Retina (tissue), 1 donor: ENCODE data around the gene OTX2.

ENCODE experiments used
- DNase-seq: peaks from one replicate; pipeline ENCODE4 v3.0.0-alpha.2; 2016

The OTX2 gene

DNA sequence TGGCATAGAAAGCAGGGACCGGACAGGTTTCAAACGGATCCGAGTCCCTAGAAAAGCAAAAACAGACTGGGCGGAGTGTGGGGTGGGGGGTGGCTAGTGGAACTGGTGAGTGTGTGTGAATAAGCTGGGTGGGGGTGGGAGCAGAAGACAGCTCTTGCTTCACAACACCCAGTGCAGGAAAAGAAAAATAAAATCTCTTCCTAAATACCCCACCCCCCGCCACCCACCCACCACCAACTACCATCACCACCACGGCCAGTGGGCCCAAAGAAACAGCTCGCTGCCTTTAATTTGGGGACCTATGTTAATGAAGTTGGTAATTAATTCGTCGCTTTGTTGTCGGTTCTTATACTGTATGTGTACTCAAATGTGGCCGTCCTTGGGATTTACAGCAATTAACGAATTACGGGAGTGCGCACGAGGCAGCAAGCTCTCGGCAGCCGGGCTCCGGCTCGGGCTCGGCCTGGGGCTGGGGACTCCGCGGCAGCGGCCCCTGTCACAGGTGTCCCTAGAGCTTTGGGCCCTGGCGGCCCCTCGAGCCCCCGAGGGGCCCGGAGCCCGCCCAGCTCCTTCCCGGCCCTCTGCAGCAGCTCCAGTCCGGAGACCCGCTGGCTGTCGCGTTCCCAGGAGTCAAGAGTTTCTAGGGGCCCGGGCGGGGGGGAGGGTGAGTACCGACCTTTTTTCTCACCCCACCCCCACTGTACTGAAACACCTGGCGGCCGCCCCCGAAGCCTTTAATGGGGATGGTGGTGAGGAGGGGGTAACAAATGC is 1.5 kb upstream of the OTX2 start:
- DNase-seq: peak; percentile 67

DNA sequence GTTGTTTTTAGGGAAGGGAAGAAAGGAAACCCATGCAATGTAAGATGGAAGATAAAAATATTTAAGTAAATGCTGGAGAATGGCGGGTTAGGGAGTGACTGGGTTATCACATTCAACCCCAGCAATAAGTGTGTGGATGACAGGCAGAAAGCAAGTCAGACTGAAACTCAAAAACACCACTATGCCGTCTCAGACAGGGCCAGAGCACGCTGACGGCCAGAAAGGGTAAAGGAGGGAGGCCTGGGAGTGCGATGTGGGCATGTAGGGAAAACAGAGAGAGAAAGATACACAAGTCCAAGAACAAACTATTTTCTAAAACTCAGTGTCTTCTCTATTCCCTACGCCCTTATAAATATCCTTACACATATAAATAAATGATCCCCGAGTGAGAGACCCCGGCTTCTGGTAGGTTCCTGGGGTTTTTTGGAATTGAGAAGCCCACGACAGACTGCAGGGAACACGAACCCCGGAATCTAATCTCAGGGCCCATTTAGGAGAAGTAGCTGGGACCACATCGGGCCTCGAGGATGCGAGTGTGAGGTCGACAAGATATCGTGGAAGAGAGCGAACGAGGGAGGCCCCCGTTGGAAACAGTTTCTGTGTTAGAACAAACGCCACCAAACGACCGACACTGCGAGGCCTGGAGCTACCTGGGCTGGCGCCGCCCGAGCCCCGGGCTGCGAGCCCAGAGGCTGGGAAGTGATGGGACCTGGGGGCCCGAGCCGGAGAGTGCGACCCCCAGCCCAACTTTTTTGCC is 735 bp upstream of the OTX2 start:
- DNase-seq: peak; percentile 64

DNA sequence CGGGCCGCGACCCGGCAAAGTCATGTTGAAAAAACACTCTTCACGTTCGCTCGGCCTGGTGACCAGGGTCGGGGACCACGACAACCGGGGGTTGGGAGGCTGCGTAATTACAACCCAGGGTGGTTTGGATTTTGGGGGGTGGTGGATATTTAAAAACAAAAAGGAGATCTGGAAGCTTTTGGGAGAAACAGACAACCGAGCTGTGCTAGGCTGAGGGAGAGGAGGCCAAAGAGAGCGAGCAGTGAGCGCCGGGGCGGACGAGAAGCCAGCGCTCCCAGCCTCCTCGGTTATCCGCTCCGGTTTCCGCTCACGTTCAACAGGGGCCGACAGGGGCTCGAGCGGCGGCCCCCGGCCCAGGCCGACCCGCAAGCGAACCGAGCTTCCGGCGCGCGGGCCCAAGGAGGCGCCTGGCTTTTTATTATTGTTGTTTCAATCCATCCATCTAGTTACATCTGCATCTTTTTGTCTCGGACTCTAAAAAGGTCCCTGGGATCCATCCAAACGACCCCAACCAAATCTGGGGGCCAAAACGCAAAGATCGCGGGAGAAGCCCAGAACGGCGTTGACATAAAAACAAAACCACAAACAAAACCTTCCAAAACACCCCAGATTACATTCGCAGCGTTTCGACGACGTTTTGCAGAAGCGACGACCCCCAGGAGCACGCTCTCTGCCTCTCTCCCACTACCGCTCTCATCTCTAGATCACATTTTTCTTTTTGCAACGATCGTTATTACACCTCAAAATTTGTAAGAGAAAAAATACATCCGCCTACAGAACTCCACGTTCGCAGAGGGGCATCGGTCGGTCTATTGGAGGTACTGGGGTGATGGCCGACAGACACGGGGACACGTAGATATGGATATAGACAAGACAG is 771 bp downstream of the OTX2 start:
- peak; percentile 82 for DNase-seq

DNA sequence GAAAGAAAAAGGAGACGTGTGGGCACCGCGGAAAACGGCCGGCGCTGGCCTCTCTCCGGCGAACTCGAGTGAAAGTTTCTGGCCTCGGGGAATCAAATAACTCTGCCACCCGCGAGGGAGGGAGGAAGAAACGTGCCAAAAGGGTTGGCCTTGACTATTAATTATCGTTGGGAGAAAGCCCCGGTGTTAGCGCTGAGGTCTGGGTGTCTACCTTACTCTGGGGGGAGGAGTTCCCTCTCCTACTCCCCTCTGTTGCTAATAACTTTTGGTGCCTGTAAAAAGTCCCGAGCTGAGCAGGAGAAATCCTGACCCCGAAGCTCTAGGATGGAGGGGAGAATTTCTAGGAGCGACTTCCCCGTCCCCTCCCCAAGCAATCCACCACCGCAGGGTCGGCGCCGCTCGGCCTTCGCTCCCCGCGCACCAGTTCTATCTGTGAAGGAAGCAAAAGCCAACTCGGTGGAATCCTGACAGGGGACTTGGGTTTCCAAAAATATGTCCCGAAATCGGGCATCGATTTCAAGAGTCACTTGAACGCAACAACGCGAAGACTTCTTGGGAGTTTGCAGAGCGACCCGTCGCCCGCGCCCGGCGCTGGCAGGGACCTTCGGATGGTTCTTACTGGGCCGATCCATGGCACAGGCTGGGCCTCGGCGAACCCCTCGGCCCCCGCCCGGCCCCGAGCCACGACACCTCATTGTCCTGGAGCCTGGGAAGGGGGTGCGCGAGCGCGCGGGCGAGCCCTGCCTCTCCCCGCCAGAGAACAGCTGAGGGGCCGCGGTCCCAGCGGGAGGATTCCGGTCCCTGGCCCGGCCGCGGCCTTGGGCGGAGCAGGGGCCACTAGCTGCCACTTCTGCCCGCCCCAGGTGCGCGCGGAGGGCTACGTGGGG is 1.7 kb downstream of the OTX2 start:
- DNase-seq: peak; percentile 86

GRCh38 chr14:56808110-56808382 is 2.2 kb downstream of the OTX2 start:
- DNase-seq: no peak

DNA sequence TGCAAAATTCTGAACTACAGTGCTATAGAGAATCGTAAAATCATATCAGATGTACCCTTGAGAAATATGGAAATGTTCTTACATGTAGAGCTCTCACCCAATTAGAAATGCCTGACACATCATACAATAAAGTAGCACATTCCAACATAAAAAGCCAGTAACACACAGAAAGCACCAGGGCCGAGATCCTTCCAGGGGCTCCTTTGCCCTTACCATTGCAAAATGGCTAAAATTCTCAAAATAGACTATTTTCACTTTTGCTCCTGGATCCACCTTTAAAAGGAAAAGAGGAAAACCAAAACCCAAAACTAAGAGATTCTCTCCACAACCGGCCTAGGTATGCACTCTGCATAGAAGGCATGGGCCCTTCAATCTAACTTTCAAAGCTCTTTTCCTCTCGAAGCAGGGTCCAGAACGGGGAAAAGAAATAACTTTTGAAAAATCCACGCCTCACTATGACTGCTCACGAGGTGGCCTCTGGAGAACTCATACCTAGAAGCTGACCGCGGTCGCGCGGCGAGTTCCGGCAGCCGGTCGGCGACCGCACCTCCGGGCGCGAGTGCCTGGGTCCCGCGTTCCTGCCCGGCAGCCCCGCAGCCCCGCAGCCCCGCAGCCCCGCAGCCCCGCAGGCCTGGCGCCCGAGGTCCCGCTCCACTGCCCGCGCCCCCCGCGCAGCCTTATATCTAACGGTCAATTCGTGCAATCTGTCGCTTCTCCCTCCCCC is 2.7 kb downstream of the OTX2 start:
- DNase-seq: peak; percentile 64

DNA sequence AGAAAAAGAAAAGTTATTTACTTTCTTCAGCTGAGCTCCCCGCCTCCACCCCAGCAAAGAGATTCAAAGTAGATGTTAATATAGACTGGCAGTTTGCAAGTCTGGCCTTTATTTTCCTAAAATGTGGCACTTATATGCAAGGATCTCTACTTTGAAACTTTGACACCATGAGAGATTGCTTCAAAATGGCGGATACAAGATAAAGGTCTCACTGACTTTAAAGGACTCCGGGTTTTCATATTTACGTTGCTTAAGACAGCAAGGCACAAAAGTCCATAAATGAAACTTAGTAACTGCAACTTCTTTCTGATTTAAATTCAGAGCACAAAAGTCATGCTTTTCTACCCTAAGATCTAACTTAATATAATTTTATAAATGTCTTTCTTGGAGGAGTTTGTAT is 3.5 kb downstream of the OTX2 start:
- DNase-seq: no peak

DNA sequence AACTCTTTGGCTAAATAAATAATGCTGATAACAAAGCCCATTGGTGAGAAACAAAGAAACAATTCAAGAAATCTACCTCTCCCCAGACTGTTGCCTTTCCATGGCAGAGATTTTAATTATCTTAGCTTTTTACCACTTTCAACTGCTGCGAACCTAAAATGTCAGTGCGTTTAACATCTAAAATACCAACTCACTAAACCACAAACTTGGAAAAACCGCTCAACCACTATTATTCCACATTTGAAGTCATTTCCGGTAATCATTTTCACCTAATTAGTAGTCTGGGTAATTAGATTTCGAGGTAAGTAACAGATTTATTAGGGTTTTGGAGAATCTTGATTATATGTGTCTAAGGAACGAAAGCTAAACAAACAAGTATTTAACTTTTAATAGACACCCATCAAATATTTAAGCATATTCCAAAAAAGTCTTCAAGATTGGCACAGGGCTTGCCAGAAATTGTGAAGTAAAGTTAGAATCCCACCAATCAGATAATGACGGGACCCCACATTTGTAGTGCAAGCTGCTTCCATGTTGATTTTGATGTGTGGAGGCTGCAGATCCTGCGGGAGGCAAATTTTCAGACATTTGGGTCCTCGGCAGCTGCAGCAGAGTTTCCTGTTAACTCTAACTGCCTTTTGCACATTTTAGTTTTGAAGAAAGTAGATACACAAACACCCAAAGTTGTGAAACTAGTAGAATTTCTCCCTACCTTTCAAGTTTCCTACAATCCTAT is 4.1 kb downstream of the OTX2 start:
- peak; percentile 38 for DNase-seq

GRCh38 chr14:56805201-56805991 is 4.9 kb downstream of the OTX2 start:
- DNase-seq: peak; percentile 33

DNA sequence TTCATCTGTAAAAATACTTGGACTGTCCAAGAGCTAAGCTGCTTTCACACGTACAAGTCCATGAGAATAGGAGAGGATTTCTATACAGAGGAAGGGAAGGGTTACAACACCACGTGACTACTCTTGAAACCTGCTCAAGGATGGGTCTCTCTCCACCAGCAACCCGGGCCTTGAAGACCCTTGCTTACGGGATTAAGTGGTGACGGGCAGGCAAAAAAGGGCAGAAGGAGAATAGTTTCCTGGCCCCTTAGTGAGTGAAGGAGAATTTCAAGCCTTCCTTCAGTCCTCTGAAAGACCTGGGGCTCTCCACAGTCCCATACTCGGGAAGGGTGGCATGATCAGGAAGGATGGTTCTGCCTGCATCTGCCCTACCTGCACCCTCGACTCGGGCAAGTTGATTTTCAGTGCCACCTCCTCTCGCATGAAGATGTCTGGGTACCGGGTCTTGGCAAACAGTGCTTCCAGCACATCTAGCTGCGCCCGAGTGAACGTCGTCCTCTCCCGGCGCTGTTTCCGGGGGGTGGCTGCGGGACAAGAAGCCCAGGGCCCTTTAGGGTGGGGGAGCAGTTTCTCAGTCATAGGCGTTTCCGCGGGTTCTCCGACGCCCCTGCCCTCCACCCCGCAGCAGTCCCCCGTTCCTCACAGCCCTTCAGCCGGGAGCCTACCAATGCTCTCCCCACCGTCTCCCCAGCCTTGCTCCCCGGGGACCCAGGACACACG is 6.3 kb downstream of the OTX2 start:
- DNase-seq: peak; percentile 10

DNA sequence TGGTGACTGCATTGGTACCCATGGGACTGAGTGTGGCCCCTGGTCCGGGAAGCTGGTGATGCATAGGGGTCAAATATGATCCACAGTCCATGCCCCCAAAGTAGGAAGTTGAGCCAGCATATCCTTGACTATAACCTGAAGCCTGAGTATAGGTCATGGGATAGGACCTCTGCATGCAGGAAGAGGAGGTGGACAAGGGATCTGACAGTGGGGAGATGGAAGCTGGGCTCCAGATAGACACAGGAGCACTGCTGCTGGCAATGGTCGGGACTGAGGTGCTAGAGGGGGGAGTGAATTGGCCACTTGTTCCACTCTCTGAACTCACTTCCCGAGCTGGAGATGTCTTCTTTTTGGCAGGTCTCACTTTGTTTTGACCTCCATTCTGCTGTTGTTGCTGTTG is 8.4 kb downstream of the OTX2 start:
- DNase-seq: no peak

DNA sequence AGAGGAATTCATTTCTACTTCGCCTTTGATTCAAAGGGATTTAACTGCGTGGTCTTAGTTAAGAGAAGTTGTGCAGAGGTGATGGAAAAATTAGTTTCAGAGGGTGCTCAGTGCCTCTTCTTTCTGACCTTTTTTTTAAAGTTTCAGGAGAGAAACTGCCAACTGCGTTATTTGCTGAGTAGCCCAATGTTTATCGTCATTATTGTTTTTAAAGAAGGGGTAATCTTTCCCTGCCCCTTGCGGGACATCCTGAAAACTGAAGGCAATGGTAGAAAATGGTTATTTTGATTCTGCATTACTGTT is 11.0 kb downstream of the OTX2 start:
- DNase-seq: no peak

GRCh38 chr14:56798447-56799342 is 11.6 kb downstream of the OTX2 start:
- peak; percentile 66 for DNase-seq

- DNase-seq: peak; percentile 68
Measured at GRCh38 chr14:56797569-56798446, 12.5 kb downstream of the OTX2 start.

DNA sequence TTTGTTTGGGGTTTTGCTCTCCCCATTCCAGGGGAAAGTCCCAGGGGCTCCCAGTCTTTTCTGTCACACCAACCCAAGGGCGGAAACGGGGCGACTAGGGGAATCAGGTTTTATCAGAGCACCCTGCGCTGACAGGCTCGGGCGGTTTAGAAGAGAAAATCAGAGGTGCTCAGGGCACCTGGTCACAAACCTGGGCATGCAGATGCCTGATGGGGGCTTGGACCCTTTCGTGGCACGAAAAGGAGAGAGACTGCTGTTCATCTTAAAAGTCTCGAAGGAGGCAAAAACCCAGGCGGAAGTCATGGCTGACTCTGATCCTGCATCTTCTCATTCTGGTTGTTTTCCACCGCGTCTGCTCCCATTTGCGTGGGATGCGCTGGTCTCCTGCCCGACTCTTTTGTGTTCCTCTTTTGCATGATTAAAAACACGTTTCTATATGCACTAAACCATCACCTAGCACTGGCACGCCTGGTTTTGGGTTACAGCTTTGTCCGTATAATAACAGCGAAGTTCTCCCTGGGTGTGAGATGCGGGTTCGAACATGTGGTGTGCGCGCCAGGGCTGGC is 13.2 kb downstream of the OTX2 start:
- DNase-seq: peak; percentile 48

DNA sequence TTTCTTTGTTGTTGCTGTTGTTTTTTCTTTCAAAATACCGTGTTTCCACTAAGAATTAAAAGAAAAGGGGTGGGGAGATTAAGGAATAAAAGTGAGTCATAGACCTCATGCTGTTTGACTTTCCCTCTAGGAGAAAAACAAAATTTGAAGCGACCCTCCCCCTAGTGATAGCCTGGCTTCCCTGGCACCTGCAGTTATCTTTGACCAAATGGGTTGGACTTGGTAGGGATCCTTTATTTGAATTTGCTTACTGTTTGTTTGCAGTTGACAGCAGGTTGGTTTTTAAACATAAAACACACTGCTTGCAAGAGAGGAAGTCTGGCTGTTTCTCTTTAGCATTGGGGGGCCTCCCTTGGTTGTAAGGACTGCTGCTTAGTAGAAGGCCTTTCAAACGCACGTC is 14.0 kb downstream of the OTX2 start:
- peak; percentile 23 for DNase-seq

DNA sequence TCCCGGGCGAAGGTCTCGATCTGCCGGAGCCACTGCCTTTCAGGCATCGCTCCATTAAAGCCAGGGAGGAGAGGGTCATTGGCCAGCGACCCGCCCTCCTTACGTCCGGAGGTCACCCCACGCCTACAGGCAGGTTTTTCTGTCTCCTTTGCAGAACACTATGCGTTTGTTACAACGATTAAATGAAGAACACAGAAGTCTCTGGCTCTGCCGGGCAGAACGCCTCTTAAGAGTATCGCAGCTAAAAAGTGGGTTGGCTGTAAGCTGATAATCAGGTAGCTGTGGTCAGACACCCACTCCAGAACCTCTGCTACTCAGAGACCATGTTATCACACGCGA is 15.0 kb downstream of the OTX2 start:
- DNase-seq: no peak
